ENCODE measurements around the gene PACRGL. TPM values are rescaled to one million over a fixed set of nuclear protein-coding genes. Genes with fewer than 3 reads are reported as not detected.
"Not testable (repeated sequence)": the region's sequence is repeated elsewhere in the genome, so short reads cannot be mapped to it uniquely, and the experiment has no call there.

Gene PACRGL
- total RNA-seq, 1 donor from 2014 or later = 22.1 TPM

GRCh38 chr4:20760053-20760452, 59.8 kb downstream of the PACRGL start:
- no peak for DNase-seq
- H3K27ac Mint-ChIP-seq = no peak overlapping the region
- intact Hi-C loops (cut with micrococcal nuclease) = no loop called here
- H3K27me3 Mint-ChIP-seq = no peaks in the 10 kb centered on the region
- no peaks in the 10 kb centered on the region for H3K4me1 Mint-ChIP-seq
- no peaks in the 10 kb centered on the region for H3K36me3 Mint-ChIP-seq (ENCODE audit: low read depth)
- H3K4me3 Mint-ChIP-seq = no peak overlapping the region
- no peaks in the 10 kb centered on the region for H3K9me3 Mint-ChIP-seq

- H3K27me3 Mint-ChIP-seq = no peaks in the 10 kb centered on the region
- H3K9me3 Mint-ChIP-seq = no peaks in the 10 kb centered on the region
- no peaks in the 10 kb centered on the region for H3K4me1 Mint-ChIP-seq
- no peaks in the 10 kb centered on the region for H3K36me3 Mint-ChIP-seq (ENCODE audit: low read depth)
- intact Hi-C loops (cut with micrococcal nuclease) = no loop called here
- no peak for DNase-seq
- no peak overlapping the region for H3K27ac Mint-ChIP-seq
- no peak overlapping the region for H3K4me3 Mint-ChIP-seq
Measured at GRCh38 chr4:20761382-20761781, 61.1 kb downstream of the PACRGL start.

DNA sequence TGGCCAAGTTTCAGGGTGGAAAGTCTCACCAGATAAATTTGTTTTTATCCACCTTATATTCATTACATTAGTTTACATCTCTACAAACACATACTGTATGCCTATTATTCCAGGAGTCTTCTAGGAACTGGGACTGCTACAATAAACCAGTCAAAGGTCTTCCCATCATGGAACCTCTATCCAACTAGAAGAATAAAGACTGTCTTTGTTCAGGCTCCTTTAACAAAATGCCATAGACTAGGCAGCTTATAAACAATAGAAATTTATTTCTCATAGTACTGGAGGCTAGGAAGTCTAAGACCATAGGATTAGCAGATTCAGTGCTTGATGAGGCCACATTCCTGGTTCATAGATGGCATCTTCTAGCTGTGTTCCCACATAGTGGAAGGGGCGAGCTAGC, 61.6 kb downstream of the PACRGL start:
- Mint-ChIP-seq H3K36me3 (ENCODE audit: low read depth) (no peaks in the 10 kb centered on the region), H3K4me3 (no peak overlapping the region), H3K27ac (no peak overlapping the region), H3K27me3 (no peaks in the 10 kb centered on the region), H3K4me1 (no peaks in the 10 kb centered on the region), H3K9me3 (no peaks in the 10 kb centered on the region)
- intact Hi-C loops (cut with micrococcal nuclease) = no loop called here
- DNase-seq = no peak

GRCh38 chr4:20764366-20764992, 64.2 kb downstream of the PACRGL start:
- no peaks in the 10 kb centered on the region for H3K9me3 Mint-ChIP-seq
- no peaks in the 10 kb centered on the region for H3K4me1 Mint-ChIP-seq
- no peak overlapping the region for H3K27ac Mint-ChIP-seq
- DNase-seq = no peak
- intact Hi-C loops (cut with micrococcal nuclease) = no loop called here
- no peak overlapping the region for H3K4me3 Mint-ChIP-seq
- H3K27me3 Mint-ChIP-seq = no peaks in the 10 kb centered on the region
- H3K36me3 Mint-ChIP-seq (ENCODE audit: low read depth) = no peaks in the 10 kb centered on the region

DNA sequence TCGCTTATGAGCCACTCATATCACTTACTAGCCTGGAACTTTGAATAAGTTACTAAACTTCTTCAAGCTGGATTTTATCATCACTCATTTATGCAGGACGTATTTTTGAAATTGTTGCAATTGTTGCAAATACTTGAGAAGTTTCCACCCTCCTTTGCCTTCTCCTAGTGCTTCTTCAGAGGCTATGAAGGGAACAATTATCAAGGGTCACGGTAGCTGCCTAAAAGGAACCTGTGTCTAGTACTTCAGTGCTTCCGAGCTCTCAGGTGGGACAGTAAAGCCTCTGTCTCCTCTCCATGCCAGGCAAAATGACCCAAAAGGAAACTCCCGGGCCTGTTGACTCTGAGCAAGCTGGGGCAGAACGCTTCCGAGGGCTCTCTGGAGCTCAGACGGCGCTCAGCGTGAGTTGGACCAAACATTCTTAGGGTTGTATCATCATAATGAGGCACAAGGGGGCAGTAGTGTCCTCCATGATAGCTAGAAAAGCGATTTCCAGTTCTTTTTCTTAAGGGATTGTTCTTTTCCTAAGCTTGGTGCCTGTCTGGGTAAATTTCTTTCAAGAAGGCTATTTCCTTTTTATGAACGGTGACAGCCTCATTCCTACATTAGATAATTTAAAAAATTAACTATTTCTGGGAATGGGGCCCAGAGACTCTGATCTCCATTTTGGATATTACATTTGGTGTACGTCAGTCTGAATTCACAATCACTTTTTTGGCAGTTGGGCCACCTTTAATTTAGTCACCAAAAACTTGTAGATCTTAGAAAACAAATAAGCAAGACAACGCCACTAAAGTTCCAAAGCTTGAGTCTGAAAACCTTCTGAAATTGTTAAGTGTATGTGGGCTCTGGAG, 73.1 kb downstream of the PACRGL start:
- H3K9me3 Mint-ChIP-seq = peaks cover 6% of the 10 kb centered on the region
- intact Hi-C loops (cut with micrococcal nuclease) = no loop called here
- H3K27me3 Mint-ChIP-seq = no peaks in the 10 kb centered on the region
- no peak overlapping the region for H3K4me3 Mint-ChIP-seq
- no peaks in the 10 kb centered on the region for H3K36me3 Mint-ChIP-seq (ENCODE audit: low read depth)
- H3K27ac Mint-ChIP-seq = no peak overlapping the region
- peaks cover 2% of the 10 kb centered on the region for H3K4me1 Mint-ChIP-seq
- peak; percentile 69 for DNase-seq

DNA sequence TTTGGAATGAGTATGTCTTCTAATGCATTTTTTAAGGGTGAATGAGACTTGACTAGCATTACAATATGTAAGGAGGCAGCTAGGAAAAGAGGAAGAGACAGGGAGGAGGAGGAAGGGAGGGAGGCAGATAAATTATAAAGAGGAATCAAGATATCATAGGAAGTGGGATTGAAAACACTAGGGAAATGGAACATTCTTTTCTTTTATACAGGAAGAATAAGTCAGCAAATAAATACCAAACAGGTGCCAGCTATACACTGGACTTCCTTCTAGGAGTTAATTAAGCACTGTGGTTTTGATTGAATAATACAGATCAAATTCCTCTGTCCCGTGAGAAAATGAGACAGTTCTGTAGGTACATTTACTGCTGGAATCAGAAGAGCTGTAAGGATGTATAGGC, 78.6 kb downstream of the PACRGL start:
- no peaks in the 10 kb centered on the region for H3K36me3 Mint-ChIP-seq (ENCODE audit: low read depth)
- no peak overlapping the region for H3K27ac Mint-ChIP-seq
- no peak overlapping the region for H3K4me3 Mint-ChIP-seq
- intact Hi-C loops (cut with micrococcal nuclease) = no loop called here
- H3K27me3 Mint-ChIP-seq = no peaks in the 10 kb centered on the region
- no peak for DNase-seq
- no peaks in the 10 kb centered on the region for H3K4me1 Mint-ChIP-seq
- peaks cover 15% of the 10 kb centered on the region for H3K9me3 Mint-ChIP-seq

DNA sequence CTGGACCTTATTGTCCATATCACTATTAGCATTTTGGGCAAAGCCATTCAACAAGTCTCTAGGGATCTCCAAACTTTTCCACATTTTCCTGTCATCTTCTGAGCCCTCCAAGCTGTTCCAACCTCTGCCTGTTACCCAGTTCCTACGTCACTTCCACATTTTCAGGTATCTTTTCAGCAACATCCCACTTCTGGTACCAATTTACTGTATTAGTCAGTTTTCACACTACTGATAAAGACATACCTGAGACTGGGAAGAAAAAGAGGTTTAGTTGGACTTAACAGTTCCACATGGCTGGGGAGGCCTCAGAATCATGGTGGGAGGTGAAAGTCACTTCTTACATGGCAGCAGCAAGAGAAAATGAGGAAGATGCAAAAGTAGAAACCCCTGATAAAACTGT, 82.9 kb downstream of the PACRGL start:
- peaks cover 12% of the 10 kb centered on the region for H3K9me3 Mint-ChIP-seq
- H3K4me1 Mint-ChIP-seq; intact Hi-C loops (cut with micrococcal nuclease); DNase-seq; H3K27ac Mint-ChIP-seq; H3K4me3 Mint-ChIP-seq; H3K27me3 Mint-ChIP-seq; H3K36me3 Mint-ChIP-seq (ENCODE audit: low read depth): not testable (repeated sequence)

DNA sequence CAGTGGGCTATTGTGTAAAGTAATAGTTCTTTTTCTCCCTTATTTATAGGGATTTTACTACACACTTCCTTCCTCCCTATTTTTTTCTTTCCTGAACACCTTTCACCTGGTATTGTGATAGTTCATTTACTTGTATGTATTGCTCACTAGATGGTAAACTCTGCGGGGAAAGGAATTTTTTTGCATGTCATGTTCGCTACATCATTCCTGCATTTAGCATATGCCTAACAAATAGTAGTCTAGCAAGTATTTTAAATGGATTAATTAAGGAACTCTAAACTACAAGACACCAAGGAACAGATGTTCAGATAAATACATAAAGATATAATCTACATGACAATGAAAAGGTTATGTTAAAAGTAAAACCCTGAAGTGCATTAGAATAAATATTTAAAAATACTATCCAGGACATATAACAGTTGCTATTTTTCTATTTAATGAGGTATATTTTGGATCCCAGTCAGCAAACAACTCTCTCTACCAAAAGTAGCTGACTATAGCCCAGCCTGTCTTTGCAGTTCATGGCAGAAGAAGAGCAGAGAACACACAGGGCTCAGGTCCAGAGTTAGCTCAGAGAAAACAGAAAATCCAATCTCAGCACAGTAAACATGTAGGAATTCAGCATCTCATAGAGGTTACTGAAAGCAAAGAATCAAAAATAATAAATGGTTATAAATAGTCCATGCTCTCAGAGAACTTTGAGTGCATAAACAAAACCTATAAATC, 87.8 kb downstream of the PACRGL start:
- intact Hi-C loops (cut with micrococcal nuclease) = no loop called here
- Mint-ChIP-seq H3K36me3 (ENCODE audit: low read depth) (no peaks in the 10 kb centered on the region), H3K4me1 (no peaks in the 10 kb centered on the region), H3K9me3 (peaks cover 6% of the 10 kb centered on the region), H3K4me3 (no peak overlapping the region), H3K27me3 (no peaks in the 10 kb centered on the region), H3K27ac (no peak overlapping the region)
- DNase-seq = no peak

Data from activated CD4-positive, alpha-beta T cell treated with anti-CD3 and anti-CD28 coated beads, Interleukin-2, amount 10 ng/mL, durations not matched to agents 24 days and 14 days (primary cell).